ENCODE measurements around the gene NKAIN4. TPM values are rescaled to one million over a fixed set of nuclear protein-coding genes. Genes with fewer than 3 reads are reported as not detected.

NKAIN4 gene
- total and polyA plus RNA-seq, 2 experiments from 2014 or later, result 12.6 to 13.2 TPM

GRCh38 chr20:63293456-63293855 is 39.2 kb upstream of the NKAIN4 start:
- Histone ChIP-seq H3K79me2 (replicated peaks; ENCODE audit: insufficient read depth) (no peaks in the 10 kb centered on the region), H3K27me3 (ENCODE audit: insufficient read depth) (no peaks in the 10 kb centered on the region), H3K4me1 (ENCODE audit: insufficient read depth) (peaks cover 22% of the 10 kb centered on the region), H3K27ac (ENCODE audit: low read depth) (no peak overlapping the region), H3K9me2 (ENCODE audit: insufficient read depth) (no peaks in the 10 kb centered on the region), H3K4me3 (no peak overlapping the region), H4K20me1 (replicated peaks; ENCODE audit: insufficient read depth) (no peaks in the 10 kb centered on the region), H3F3A (replicated peaks; ENCODE audit: low read depth) (no peaks in the 10 kb centered on the region), H3K4me2 (no peak overlapping the region), H3K36me3 (ENCODE audit: insufficient read depth) (no peaks in the 10 kb centered on the region), H2AFZ (no peak overlapping the region)
- ATAC-seq (no peak), DNase-seq (ENCODE audit: low spot score) (no peak)
- no peak for TF ChIP-seq ZNF331 (CRISPR knock-in tag; IDR thresholded peaks at IDR 0.05; ENCODE audit: low read depth)
- H3K27me3 Mint-ChIP-seq (ENCODE audit: insufficient read depth, low read depth, poor library complexity), result peaks cover 30% of the 10 kb centered on the region
- H3K4me1 Mint-ChIP-seq, result peaks cover 21% of the 10 kb centered on the region
- no peaks in the 10 kb centered on the region for H3K9me3 Mint-ChIP-seq
- peaks cover 3% of the 10 kb centered on the region; the same call in 2 of the 3 replicates for H3K36me3 Mint-ChIP-seq (ENCODE audit: low read depth)
- no peak overlapping the region for H3K4me3 Mint-ChIP-seq
- no peak overlapping the region for H3K27ac Mint-ChIP-seq

- Mint-ChIP-seq H3K4me3 (no peak within 1 kb of the TSS), H3K36me3 (ENCODE audit: low read depth) (peaks cover 8% of the 10 kb centered on the region), H3K27me3 (ENCODE audit: insufficient read depth, low read depth, poor library complexity) (peaks cover 28% of the 10 kb centered on the region), H3K4me1 (peaks cover 21% of the 10 kb centered on the region), H3K9me3 (no peaks in the 10 kb centered on the region), H3K27ac (no peak within 1 kb of the TSS)
- DNase-seq (ENCODE audit: low spot score) (no peak), ATAC-seq (no peak)
- no peak within 1 kb of the TSS for H3K4me2 ChIP-seq
- H3K4me3 ChIP-seq, result no peak within 1 kb of the TSS
- H3K9me2 ChIP-seq (ENCODE audit: insufficient read depth), result no peaks in the 10 kb centered on the region
- H3K27me3 ChIP-seq (ENCODE audit: insufficient read depth), result no peaks in the 10 kb centered on the region
- H3K36me3 ChIP-seq (ENCODE audit: insufficient read depth), result no peaks in the 10 kb centered on the region
- no peaks in the 10 kb centered on the region for H3F3A ChIP-seq (replicated peaks; ENCODE audit: low read depth)
- no peaks in the 10 kb centered on the region for H3K79me2 ChIP-seq (replicated peaks; ENCODE audit: insufficient read depth)
- peaks cover 22% of the 10 kb centered on the region for H3K4me1 ChIP-seq (ENCODE audit: insufficient read depth)
- H4K20me1 ChIP-seq (replicated peaks; ENCODE audit: insufficient read depth), result no peaks in the 10 kb centered on the region
- no peak within 1 kb of the TSS for H3K27ac ChIP-seq (ENCODE audit: low read depth)
- H2AFZ ChIP-seq, result no peak within 1 kb of the TSS
- TF ChIP-seq CTCF (conservative IDR thresholded peaks at IDR 0.05; ENCODE audit: low read depth in 2 of 2) (no peak), ZNF114 (CRISPR knock-in tag; IDR thresholded peaks at IDR 0.05) (no peak), JUNB (IDR thresholded peaks at IDR 0.05; ENCODE audit: unreplicated experiment) (no peak), ETS1 (IDR thresholded peaks at IDR 0.05) (no peak), REST (IDR thresholded peaks at IDR 0.05; ENCODE audit: unreplicated experiment) (no peak), EZH2 (IDR thresholded peaks at IDR 0.05; ENCODE audit: low read depth, unreplicated experiment) (no peak), EZH2phosphoT487 (IDR thresholded peaks at IDR 0.05; ENCODE audit: unreplicated experiment) (no peak), ZNF331 (CRISPR knock-in tag; IDR thresholded peaks at IDR 0.05; ENCODE audit: low read depth) (no peak), STAT1 (IDR thresholded peaks at IDR 0.05; ENCODE audit: unreplicated experiment) (no peak), POLR2AphosphoS5 (IDR thresholded peaks at IDR 0.05; ENCODE audit: low read depth) (no peak)
These were observed 38.6 kb upstream of the NKAIN4 start, which contains the start of gene COL20A1 for GRCh38 chr20:63292904-63293303. Gene COL20A1, plus strand, starts transcription at chr20:63293186. Its CDS starts 1,922 bp downstream, at chr20:63295108.
